Muscle of back (tissue), 11 donors: ENCODE measurements around the gene DPH1. TPM values are rescaled to one million over a fixed set of nuclear protein-coding genes. Genes with fewer than 3 reads are reported as not detected.

Experiments used
- DNase-seq, 3 donors: peaks; one replicate each; pipeline versions ENCODE4 v3.0.0 to v3.0.0-alpha.2; 2013
- polyA plus RNA-seq, 10 donors: library from polyadenylated mRNA; unstranded; fragments of 120-200 nt; gene quantifications; one replicate each; pipeline ENCODE4 v1.2.1, GENCODE V29; 2013; ENCODE audit not compliant: insufficient read length in 10 of 10

The DPH1 gene
- polyA plus RNA-seq, 10 donors = 22.8 to 38.8 (median 26.5) TPM

- peak in 2 of 3 donors; percentile 71 to 91 for DNase-seq
Observed at GRCh38 chr17:2076087-2076984, 46.4 kb downstream of the DPH1 start.

- no peak for DNase-seq
Observed at GRCh38 chr17:2077040-2077439, 47.1 kb downstream of the DPH1 start.

DNA sequence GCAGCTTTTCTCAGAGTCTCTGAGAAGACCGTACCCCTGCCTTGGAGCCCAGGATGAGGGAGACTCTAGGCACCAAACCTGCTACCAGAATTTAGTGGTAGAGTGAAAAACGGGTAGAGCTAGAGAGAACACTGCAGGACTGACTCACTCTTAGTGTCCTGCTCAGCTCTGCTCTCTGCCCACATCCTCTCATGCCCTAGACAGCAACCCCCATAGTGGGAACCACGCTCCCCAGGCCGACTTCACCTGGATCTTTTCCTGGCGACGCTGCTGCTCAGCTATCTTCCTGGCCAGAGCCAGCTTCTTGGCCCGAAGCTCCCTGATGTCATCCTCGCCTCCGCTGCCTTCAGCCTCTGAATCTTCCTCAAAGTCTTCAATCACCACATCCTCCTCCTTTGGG is 51.6 kb downstream of the DPH1 start:
- no peak for DNase-seq

DNA sequence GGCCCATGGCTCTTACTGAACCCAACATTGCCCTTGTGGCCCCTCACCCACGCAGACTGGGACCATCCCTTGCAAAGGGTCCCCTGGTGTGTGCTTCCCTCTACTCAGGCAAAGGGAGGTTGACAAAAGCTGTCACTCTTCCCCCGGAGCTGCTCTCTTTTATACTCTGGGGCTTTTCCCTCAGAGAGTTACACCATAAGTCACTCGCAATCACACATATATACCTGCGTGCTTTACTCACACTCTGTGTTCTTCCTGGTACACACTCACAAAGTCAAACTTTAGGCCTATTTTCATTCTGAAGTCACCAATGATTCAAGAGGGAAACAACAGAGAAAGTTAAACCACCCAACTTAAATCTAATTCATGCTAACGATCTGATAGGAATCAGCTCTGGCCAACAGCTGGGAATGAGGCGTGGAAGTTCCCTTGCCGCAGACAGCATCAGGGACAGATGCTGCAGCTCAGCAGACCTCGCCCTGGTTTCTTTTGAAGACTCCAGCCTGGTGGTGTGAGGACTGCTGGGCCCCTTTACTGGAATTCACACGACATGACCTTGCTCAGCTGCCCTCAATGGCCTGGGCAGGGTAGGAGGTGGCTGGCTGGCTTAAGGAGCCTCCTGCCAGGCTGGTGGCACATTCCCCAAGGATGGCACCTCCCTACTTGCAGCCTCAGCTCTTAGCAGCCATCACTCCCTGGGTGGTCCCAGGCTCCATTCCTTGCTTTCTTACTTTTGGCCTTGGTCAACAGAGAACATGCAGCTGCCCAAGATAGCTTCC is 52.2 kb downstream of the DPH1 start:
- DNase-seq = peak in 1 of 3 donors; percentile 53

DNA sequence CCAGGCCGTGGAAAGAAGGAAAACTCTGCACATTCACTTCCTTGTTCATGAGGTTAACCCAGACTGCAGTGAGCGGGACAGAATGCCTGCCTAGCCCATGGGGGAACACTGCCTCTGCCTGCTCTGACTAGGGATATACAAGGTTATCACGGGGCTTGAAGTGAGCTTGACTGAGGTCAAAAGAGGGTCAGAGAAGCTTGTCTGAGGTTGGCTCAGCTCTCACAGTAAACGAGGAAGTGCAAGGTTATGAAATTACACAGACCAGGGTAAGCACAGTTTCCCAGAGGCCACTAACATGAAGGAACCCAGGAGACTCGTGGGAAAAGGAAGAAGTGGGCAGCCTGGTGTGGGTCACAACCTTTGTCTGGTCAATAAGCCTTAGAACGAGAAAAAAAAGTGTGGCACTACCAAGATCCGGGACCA is 53.7 kb downstream of the DPH1 start:
- peak in 2 of 3 donors; percentile 35 to 64 for DNase-seq

DNA sequence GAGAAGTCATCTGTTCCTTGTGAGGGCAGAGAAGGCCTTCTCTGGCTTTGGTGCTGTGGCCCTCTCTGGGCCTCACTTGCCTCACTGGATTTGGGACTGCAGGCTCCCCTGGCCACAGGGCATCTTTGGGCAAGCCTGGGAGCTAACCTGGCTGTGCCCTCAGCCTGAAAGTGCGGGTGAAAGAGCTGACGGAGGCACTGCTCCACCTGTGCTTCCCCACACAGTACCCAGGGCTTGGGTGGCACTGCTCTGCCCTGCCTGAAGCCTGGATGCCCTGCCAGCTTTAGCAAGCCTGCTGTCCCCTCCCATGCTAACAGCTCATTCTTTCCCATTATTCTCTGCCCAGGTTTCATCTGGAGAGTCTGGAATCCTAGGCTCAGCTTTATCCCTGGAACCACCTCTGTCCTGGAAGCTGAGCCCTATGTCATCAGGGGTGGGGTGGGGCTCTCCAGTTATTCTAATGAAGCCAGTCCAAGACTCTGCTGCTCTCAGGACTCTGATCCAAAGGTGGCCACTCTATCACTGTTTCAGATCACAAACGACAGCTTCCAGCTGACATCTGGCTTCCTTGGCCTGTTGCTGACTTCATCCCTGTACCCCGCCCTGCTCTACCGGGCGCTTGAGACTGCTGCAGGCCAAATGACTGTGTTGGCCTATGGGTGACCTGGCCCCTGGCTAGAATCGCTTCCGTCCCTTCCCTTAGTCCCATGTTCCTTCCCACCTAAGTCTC is 54.2 kb downstream of the DPH1 start:
- DNase-seq = peak in 2 of 3 donors; percentile 86 to 92

DNA sequence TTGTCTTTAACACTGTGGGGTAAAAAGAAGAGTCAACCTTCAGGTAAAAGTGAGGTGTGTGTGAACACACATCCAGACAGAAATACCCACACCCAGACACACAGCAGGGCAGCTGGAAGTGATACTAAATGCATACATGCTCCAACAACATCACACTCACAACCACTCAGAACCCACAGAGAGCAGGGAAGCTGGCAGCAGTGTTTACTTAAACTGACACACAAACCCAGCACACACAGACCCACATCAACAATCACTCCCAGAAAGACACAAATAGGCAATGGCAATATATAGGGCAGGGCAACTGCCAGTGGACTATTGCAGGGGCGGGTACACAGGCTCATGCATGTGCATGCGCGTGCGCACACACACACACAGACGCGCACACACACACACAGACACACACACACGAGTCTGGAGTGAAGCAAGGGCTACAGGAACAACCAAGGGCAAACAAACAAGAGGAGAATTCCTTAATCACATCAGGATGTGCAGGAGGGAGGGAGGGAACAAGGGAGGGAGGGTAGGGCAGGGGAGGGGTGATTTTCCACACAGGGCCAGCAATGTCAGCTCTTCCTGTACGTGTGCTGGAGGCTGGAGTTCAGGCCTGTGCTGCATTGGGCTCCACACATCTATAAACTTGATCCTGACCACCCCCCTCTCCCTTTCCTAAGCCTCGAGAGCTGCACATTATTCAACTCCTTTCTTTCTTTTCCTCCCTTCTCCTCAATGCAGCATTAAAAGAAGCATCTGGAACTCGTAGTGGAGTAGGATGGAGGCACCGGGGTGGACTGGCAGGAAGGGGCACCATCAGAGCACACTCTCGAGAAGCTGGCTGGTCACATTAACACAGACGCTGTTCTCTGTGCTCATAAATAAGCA is 55.1 kb downstream of the DPH1 start:
- DNase-seq = peak; percentile 84 to 95 (median 89)

GRCh38 chr17:2085648-2085949 is 55.6 kb downstream of the DPH1 start:
- peak in 2 of 3 donors; percentile 85 to 89 for DNase-seq

GRCh38 chr17:2086306-2086705 is 56.4 kb downstream of the DPH1 start:
- DNase-seq = peak in 1 of 3 donors; percentile 27

GRCh38 chr17:2087597-2088211 is 57.8 kb downstream of the DPH1 start:
- DNase-seq = peak in 2 of 3 donors; percentile 56 to 78

DNA sequence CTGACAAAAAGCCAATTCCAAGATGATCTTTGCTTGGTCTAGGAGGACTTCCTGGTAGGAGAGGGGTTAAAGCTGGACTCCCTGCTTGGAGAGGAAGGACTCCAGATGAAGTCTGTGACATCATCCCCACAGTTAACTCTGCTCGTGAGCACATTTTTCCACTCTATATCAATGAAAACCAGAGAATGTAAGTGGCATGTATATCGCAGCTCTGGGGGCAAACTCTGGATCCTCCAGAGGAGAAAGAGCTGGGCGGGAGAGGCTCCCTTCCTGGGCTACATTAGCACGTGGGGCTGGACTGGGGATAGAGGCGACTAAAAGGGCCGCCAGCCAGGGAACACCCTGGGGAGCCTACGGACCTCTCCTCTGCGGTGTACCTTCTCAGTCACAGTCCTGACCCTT is 59.1 kb downstream of the DPH1 start:
- peak in 2 of 3 donors; percentile 80 to 90 for DNase-seq

DNA sequence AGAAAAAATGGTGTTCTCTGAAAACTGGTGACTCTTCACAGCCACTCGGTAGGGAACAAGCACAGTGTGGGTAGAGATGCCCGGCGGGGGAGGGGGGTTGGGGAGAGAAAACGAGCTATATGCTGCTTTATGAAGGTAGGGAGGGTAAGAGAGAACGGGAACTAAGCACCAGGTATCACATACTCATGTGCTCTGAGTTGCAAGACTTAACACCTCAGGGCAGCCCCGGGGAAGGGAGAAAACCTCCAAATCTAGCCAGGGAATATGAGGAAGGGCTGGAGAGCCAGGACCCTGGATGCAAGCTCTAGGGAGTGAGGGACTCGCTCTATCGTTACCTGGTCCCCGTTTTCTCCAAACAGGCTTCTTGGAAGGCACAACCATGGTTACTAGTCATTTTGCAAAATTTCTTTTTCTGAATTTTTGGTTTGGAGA is 60.3 kb downstream of the DPH1 start:
- DNase-seq = peak in 1 of 3 donors; percentile 51

GRCh38 chr17:2090804-2091534 is 61.0 kb downstream of the DPH1 start:
- peak; percentile 85 to 94 (median 93) for DNase-seq

- DNase-seq = no peak
Observed at GRCh38 chr17:2092253-2092652, 62.3 kb downstream of the DPH1 start.

DNA sequence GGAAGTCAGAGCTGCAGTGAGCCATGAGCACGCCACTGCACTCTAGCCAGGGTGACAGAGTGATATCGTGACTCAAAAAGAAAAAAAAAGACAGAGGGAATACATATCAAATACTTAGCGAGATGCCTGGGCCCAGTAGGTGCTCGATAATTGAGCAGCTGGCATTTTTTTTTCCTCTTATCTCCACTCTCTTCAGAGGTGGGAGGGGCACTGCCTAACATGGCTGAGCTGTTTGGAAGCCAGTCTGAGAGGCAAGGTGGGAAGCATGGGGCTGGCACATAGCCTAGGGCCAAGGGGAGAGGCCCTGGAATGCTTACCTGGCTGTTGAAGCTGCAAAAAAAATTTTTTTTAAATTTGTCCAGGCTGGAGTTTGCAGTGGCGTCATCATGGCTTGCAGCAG is 63.4 kb downstream of the DPH1 start:
- DNase-seq = no peak
